ENCODE data around the gene GRIK2. TPM values are rescaled to one million over a fixed set of nuclear protein-coding genes. Genes with fewer than 3 reads are reported as not detected.
"Not testable (repeated sequence)": the region's sequence is repeated elsewhere in the genome, so short reads cannot be mapped to it uniquely, and the experiment has no call there.

GRIK2 gene
- total RNA-seq, 1 experiment from 2014 or later = 0.61 TPM

GRCh38 chr6:101630941-101631340 is 237.4 kb downstream of the GRIK2 start:
- H3K27me3 ChIP-seq (ENCODE audit: insufficient read depth, low read depth) = no peaks in the 10 kb centered on the region
- no peak overlapping the region for H3K4me2 ChIP-seq
- DNase-seq = no peak
- POLR2A ChIA-PET (ENCODE audit: unreplicated experiment) = no interaction called here
- no TSS peak for BruUV-seq (replicated peaks)
- CTCF ChIA-PET = no interaction called here
- H3K9me3 ChIP-seq (ENCODE audit: insufficient read depth, low read depth) = no peaks in the 10 kb centered on the region
- TF ChIP-seq CTCF (conservative IDR thresholded peaks at IDR 0.05) = no peak
- no peak for TF ChIP-seq EZH2 (IDR thresholded peaks at IDR 0.05; ENCODE audit: low read depth)
- intact Hi-C loops (cut with micrococcal nuclease; ENCODE audit: unreplicated experiment) = no loop called here
- H3K4me1 ChIP-seq (replicated peaks; ENCODE audit: insufficient read depth) = no peaks in the 10 kb centered on the region
- H2AFZ ChIP-seq = no peak overlapping the region
- H4K20me1 ChIP-seq (ENCODE audit: insufficient read depth) = no peaks in the 10 kb centered on the region
- H3F3A ChIP-seq (ENCODE audit: insufficient read depth, low read depth) = no peaks in the 10 kb centered on the region
- H3K4me3 ChIP-seq = no peak overlapping the region
- H3K79me2 ChIP-seq (ENCODE audit: low read depth) = no peaks in the 10 kb centered on the region
- H3K9me2 ChIP-seq (ENCODE audit: insufficient read depth) = no peaks in the 10 kb centered on the region
- H3K36me3 ChIP-seq (ENCODE audit: low read depth) = no peaks in the 10 kb centered on the region
- no peak overlapping the region for H3K27ac ChIP-seq

DNA sequence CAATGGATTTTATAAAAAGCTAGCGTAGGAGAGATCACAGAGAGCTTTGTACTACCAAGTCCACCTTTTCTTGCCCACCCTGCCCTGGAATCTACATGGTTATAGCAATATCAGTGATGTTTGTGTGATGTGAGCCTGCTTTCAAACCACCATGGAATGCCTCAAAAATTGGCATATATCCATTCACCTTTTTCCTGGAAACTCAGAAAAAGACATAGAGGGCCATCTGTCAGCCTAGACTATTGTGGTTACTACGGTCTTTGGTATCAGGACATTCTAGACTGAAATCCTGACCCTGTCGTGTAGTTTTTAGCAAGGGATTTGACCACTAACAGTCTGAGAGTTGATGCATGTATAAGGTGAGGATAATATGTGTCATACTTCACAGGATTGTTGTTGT is 239.6 kb downstream of the GRIK2 start:
- no peaks in the 10 kb centered on the region for H3F3A ChIP-seq (ENCODE audit: insufficient read depth, low read depth)
- DNase-seq = no peak
- no peak overlapping the region for H3K4me3 ChIP-seq
- no peak overlapping the region for H3K27ac ChIP-seq
- H3K79me2 ChIP-seq (ENCODE audit: low read depth) = no peaks in the 10 kb centered on the region
- H3K36me3 ChIP-seq (ENCODE audit: low read depth) = no peaks in the 10 kb centered on the region
- H3K4me1 ChIP-seq (replicated peaks; ENCODE audit: insufficient read depth) = no peaks in the 10 kb centered on the region
- TF ChIP-seq EZH2 (IDR thresholded peaks at IDR 0.05; ENCODE audit: low read depth) (no peak), CTCF (conservative IDR thresholded peaks at IDR 0.05) (no peak)
- H3K4me2 ChIP-seq = no peak overlapping the region
- no peak overlapping the region for H2AFZ ChIP-seq
- no peaks in the 10 kb centered on the region for H4K20me1 ChIP-seq (ENCODE audit: insufficient read depth)
- BruUV-seq (replicated peaks) = no TSS peak
- ChIA-PET POLR2A (ENCODE audit: unreplicated experiment) (no interaction called here), CTCF (no interaction called here)
- intact Hi-C loops (cut with micrococcal nuclease; ENCODE audit: unreplicated experiment) = no loop called here
- no peaks in the 10 kb centered on the region for H3K27me3 ChIP-seq (ENCODE audit: insufficient read depth, low read depth)
- H3K9me2 ChIP-seq (ENCODE audit: insufficient read depth) = peaks cover 5% of the 10 kb centered on the region; the same call in 1 of the 2 replicates
- H3K9me3 ChIP-seq (ENCODE audit: insufficient read depth, low read depth) = no peaks in the 10 kb centered on the region

DNA sequence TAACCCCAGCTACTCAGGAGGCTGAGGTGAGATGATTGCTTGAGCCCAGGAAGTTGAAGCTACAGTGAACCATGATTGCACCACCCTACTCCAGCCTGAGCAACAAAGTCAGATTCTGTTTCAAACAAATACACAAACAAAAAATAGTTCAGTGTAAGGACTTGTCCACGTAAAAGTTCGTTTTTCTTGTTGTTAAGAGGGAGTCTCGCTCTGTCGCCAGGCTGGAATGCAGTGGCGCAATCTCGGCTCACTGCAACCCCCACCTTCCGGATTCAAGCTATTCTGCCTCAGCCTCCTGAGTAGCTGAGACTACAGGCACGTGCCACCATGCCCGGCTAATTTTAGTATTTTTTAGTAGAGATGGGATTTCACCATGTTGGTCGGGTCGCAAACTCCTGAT is 245.4 kb downstream of the GRIK2 start:
- H3K27ac ChIP-seq; H3K4me1 ChIP-seq (replicated peaks; ENCODE audit: insufficient read depth); intact Hi-C loops (cut with micrococcal nuclease; ENCODE audit: unreplicated experiment); POLR2A ChIA-PET (ENCODE audit: unreplicated experiment); H3K4me3 ChIP-seq; H3K9me2 ChIP-seq (ENCODE audit: insufficient read depth); DNase-seq; H4K20me1 ChIP-seq (ENCODE audit: insufficient read depth); BruUV-seq (replicated peaks); CTCF ChIA-PET; H2AFZ ChIP-seq; H3K27me3 ChIP-seq (ENCODE audit: insufficient read depth, low read depth); H3F3A ChIP-seq (ENCODE audit: insufficient read depth, low read depth); H3K4me2 ChIP-seq; H3K9me3 ChIP-seq (ENCODE audit: insufficient read depth, low read depth); H3K79me2 ChIP-seq (ENCODE audit: low read depth); H3K36me3 ChIP-seq (ENCODE audit: low read depth): not testable (repeated sequence)

DNA sequence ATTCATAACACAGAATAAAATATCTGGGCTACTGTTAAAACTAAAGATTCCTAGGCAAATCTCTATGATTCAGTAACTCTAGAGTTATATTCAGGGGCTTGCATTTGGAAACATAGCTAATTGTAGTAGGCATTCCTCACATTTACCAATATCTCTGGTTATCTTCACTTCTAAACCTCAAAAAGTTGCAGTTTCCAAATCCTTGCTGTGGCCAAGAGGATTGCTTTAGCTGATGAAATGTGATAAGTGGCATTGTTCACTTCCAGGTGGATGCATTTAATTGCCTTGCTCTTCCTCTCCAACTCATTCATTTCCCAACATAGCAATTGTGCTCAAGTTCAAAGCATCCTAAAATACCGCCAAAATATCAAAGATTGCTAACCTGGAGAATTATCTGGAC is 246.6 kb downstream of the GRIK2 start:
- Histone ChIP-seq H3K9me3 (ENCODE audit: insufficient read depth, low read depth) (no peaks in the 10 kb centered on the region), H3K4me2 (no peak overlapping the region), H3K79me2 (ENCODE audit: low read depth) (no peaks in the 10 kb centered on the region), H3K27me3 (ENCODE audit: insufficient read depth, low read depth) (no peaks in the 10 kb centered on the region), H3K9me2 (ENCODE audit: insufficient read depth) (peaks cover 5% of the 10 kb centered on the region; the same call in 1 of the 2 replicates), H3K4me3 (no peak overlapping the region), H4K20me1 (ENCODE audit: insufficient read depth) (no peaks in the 10 kb centered on the region), H3F3A (ENCODE audit: insufficient read depth, low read depth) (no peaks in the 10 kb centered on the region), H3K36me3 (ENCODE audit: low read depth) (no peaks in the 10 kb centered on the region), H2AFZ (no peak overlapping the region), H3K4me1 (replicated peaks; ENCODE audit: insufficient read depth) (no peaks in the 10 kb centered on the region), H3K27ac (no peak overlapping the region)
- intact Hi-C loops (cut with micrococcal nuclease; ENCODE audit: unreplicated experiment) = no loop called here
- POLR2A ChIA-PET (ENCODE audit: unreplicated experiment) = no interaction called here
- CTCF ChIA-PET = no interaction called here
- BruUV-seq (replicated peaks) = no TSS peak
- TF ChIP-seq EZH2 (IDR thresholded peaks at IDR 0.05; ENCODE audit: low read depth) (no peak), CTCF (conservative IDR thresholded peaks at IDR 0.05) (no peak)
- no peak for DNase-seq

Data from PC-9 (cell line).